SK-N-SH treated with all-trans-retinoic acid at 6 μM for 48 hours (cell line): ENCODE measurements around the gene PTPRCAP.
"Not testable (repeated sequence)": the region's sequence is repeated elsewhere in the genome, so short reads cannot be mapped to it uniquely, and the experiment has no call there.

Experiments used
- ATAC-seq: fragments of 200-7000 bp; cut with Tn5 transposase; 3 replicates; pipeline ENCODE4 v1.9.1; 2020; ENCODE audit warnings: mild to moderate bottlenecking, moderate library complexity
- BACH2 ChIP-seq: fragments of 250-450 bp; sonication (Bioruptor Pico); IDR thresholded peaks from 2 replicates; pipeline ENCODE4 v1.9.0; 2021; ENCODE audit warnings: mild to moderate bottlenecking, borderline replicate concordance
- CSDC2 ChIP-seq: fragments of 250-450 bp; sonication (Bioruptor Pico); IDR thresholded peaks from 2 replicates; pipeline ENCODE4 v1.5.0; 2020; ENCODE audit warnings: mild to moderate bottlenecking, moderate library complexity
- ESRRG ChIP-seq: fragments of 250-450 bp; sonication (Bioruptor Pico); IDR thresholded peaks from 2 replicates; pipeline ENCODE4 v1.6.1; 2021; ENCODE audit warnings: mild to moderate bottlenecking
- OSR1 ChIP-seq: fragments of 250-450 bp; sonication (Bioruptor Pico); IDR thresholded peaks from 2 replicates; pipeline ENCODE4 v1.8.0; 2022; ENCODE audit warnings: moderate library complexity, mild to moderate bottlenecking, inconsistent platforms
- PPARA ChIP-seq: fragments of 250-450 bp; sonication (Bioruptor Pico); IDR thresholded peaks from 2 replicates; pipeline ENCODE4 v1.5.0; 2020; ENCODE audit warnings: mild to moderate bottlenecking, borderline replicate concordance
- SNAI2 ChIP-seq: fragments of 250-450 bp; sonication (Bioruptor Pico); IDR thresholded peaks from 2 replicates; pipeline ENCODE4 v1.5.0; 2020; ENCODE audit warnings: mild to moderate bottlenecking, moderate library complexity
- TOX ChIP-seq: fragments of 250-450 bp; sonication (Bioruptor Pico); IDR thresholded peaks from 2 replicates; pipeline ENCODE4 v1.8.0; 2021; ENCODE audit warnings: mild to moderate bottlenecking, moderate library complexity, borderline replicate concordance
- ZC3H10 ChIP-seq: fragments of 250-450 bp; sonication (Bioruptor Pico); IDR thresholded peaks from 2 replicates; pipeline ENCODE4 v1.5.1; 2021; ENCODE audit warnings: mild to moderate bottlenecking, moderate library complexity
- ZFP3 ChIP-seq: fragments of 250-450 bp; sonication (Bioruptor Pico); IDR thresholded peaks from 2 replicates; pipeline ENCODE4 v1.5.0; 2020; ENCODE audit warnings: mild to moderate bottlenecking, moderate library complexity
- ZNF565 ChIP-seq: fragments of 450-650 bp; formaldehyde crosslinking; conservative IDR thresholded peaks from 2 replicates; pipeline ENCODE4 v1.5.0; 2020; ENCODE audit warnings: low read depth, mild to moderate bottlenecking, moderate library complexity
- ZNF8 ChIP-seq: fragments of 450-650 bp; formaldehyde crosslinking; IDR thresholded peaks from 2 replicates; pipeline ENCODE4 v1.5.0; 2020; ENCODE audit warnings: mild to moderate bottlenecking, moderate library complexity
- TF ChIP-seq, protein P1 (sequence below): fragments of 250-450 bp; sonication (Bioruptor Pico); IDR thresholded peaks from 2 replicates; pipeline ENCODE4 v1.5.1; 2020; ENCODE audit warnings: low read depth, mild to moderate bottlenecking, moderate library complexity
- TF ChIP-seq, protein P2 (sequence below): fragments of 250-450 bp; sonication (Bioruptor Pico); IDR thresholded peaks from 2 replicates; pipeline ENCODE4 v1.5.0; 2020; ENCODE audit warnings: mild to moderate bottlenecking, moderate library complexity
- TF ChIP-seq, protein P3 (sequence below): fragments of 250-450 bp; sonication (Bioruptor Pico); IDR thresholded peaks from 2 replicates; pipeline ENCODE4 v1.8.0; 2020; ENCODE audit warnings: mild to moderate bottlenecking, moderate library complexity, borderline replicate concordance
- TF ChIP-seq, protein P4 (sequence below): fragments of 250-450 bp; sonication (Bioruptor Pico); IDR thresholded peaks from 2 replicates; pipeline ENCODE4 v1.5.1; 2021; ENCODE audit warnings: mild to moderate bottlenecking, moderate library complexity
- TF ChIP-seq, protein P5 (sequence below): fragments of 250-450 bp; sonication (Bioruptor Pico); IDR thresholded peaks from 2 replicates; pipeline ENCODE4 v1.8.0; 2021; ENCODE audit warnings: low read depth, mild to moderate bottlenecking, moderate library complexity, borderline replicate concordance

PTPRCAP gene

DNA sequence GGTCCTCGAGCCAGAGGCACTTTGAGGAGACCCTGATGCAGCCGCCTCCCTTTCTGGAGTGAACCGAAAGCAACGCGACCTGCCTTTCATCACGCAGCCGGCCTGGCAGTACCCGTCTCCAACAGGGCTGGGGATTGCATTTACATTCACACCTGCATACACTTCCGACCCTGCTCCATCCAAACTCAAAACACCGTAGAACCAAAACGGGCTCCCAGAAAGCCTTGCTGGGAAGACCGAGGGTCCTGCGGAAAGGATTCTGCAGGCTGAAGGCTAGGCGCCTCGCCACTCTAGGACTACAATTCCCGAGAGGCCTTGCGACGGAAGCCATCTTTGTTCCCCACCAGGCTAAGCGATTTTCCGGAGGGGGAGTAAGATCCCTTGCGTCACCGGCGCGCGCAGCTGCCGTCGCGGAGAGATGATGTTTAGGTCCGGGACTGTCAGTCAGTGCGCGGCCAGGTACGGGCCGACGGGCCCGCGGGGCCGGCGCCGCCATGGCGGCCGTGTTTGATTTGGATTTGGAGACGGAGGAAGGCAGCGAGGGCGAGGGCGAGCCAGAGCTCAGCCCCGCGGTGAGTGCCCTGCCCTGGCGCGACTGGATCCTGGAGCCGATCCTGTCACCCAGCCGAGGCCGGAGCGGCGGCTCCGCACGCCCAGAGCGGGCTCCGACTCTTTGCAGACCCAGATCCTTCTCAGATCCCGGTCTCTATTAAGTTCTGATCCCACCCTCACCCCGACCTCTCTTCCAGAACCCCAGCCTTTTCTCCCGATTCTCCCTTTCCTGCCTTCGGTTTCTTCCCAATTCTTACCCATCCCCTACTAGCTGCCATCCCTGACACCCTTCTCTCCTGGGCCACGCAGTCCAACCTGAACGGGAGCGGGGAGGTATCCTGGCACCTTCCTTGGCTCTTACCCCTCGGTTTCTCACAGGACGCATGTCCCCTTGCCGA lies 9.2 kb downstream of the PTPRCAP start, which contains the start of gene RPS6KB2:
Gene RPS6KB2 (plus strand): TSS at position 443 of the 950 bp plus-strand sequence. CDS start 52 bp downstream, at position 495.
- no peak for TF ChIP-seq OSR1 (CRISPR knock-in tag)
- no peak for TF ChIP-seq ESRRG (CRISPR knock-in tag)
- TF ChIP-seq, protein P1, sequence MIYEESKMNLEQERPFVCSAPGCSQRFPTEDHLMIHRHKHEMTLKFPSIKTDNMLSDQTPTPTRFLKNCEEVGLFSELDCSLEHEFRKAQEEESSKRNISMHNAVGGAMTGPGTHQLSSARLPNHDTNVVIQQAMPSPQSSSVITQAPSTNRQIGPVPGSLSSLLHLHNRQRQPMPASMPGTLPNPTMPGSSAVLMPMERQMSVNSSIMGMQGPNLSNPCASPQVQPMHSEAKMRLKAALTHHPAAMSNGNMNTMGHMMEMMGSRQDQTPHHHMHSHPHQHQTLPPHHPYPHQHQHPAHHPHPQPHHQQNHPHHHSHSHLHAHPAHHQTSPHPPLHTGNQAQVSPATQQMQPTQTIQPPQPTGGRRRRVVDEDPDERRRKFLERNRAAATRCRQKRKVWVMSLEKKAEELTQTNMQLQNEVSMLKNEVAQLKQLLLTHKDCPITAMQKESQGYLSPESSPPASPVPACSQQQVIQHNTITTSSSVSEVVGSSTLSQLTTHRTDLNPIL (CRISPR knock-in tag), result no peak
- TF ChIP-seq, protein P2, sequence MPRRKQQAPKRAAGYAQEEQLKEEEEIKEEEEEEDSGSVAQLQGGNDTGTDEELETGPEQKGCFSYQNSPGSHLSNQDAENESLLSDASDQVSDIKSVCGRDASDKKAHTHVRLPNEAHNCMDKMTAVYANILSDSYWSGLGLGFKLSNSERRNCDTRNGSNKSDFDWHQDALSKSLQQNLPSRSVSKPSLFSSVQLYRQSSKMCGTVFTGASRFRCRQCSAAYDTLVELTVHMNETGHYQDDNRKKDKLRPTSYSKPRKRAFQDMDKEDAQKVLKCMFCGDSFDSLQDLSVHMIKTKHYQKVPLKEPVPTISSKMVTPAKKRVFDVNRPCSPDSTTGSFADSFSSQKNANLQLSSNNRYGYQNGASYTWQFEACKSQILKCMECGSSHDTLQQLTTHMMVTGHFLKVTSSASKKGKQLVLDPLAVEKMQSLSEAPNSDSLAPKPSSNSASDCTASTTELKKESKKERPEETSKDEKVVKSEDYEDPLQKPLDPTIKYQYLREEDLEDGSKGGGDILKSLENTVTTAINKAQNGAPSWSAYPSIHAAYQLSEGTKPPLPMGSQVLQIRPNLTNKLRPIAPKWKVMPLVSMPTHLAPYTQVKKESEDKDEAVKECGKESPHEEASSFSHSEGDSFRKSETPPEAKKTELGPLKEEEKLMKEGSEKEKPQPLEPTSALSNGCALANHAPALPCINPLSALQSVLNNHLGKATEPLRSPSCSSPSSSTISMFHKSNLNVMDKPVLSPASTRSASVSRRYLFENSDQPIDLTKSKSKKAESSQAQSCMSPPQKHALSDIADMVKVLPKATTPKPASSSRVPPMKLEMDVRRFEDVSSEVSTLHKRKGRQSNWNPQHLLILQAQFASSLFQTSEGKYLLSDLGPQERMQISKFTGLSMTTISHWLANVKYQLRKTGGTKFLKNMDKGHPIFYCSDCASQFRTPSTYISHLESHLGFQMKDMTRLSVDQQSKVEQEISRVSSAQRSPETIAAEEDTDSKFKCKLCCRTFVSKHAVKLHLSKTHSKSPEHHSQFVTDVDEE, result 0 out of 2 replicates have a peak, but pooled peaks have one; percentile 50
- TF ChIP-seq, all 23 proteins: peak for 1

DNA sequence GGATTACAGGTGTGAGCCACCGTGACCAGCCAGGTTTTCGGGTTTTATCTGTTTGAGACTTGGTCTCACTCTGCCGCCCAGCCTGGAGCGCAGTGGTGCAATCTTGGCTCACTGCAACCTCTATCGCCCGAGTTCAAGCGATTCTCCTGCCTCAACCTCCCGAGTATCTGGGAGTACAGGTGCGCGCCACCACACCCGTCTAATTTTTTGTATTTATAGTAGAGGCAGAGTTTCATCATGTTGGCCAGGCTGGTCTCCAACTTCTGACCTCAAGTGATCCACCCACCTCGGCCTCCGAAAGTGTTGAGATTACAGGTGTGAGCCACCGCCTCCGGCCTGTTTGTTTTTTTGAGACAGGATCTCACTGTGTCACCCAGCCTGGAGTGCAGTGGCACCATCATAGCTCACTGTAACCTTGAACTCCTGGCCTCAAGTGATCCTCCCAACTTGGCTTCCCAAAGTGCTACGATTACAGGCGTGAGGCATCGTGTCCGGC lies 10.1 kb downstream of the PTPRCAP start:
- not testable (repeated sequence) for ATAC-seq

More for the DNA sequence above, 9.2 kb downstream of the PTPRCAP start, which contains the start of gene RPS6KB2:
- ATAC-seq, result peak; percentile 93

DNA sequence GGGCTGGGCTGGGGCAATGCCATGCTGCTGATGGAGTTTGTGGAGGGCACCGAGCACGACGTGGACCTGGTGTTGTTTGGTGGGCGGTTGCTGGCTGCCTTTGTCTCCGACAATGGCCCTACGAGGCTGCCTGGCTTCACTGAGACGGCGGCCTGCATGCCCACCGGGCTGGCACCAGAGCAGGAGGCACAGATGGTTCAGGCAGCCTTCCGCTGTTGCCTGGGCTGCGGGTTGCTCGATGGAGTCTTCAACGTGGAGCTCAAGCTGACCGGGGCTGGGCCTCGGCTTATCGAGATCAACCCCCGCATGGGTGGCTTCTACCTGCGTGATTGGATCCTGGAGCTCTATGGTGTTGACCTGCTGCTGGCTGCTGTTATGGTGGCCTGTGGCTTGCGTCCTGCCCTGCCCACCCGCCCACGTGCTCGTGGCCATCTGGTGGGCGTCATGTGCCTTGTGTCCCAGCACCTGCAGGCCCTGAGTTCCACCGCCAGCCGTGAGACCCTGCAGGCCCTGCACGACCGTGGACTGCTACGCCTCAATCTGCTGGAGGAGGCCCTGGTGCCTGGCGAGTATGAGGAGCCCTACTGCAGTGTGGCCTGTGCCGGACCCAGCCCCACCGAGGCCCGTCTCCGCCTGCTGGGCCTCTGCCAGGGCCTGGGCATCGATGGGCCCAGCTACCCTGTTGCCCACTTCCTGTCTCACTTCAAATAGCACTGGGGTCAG lies 13.4 kb downstream of the PTPRCAP start:
- no peak for ATAC-seq
- TF ChIP-seq SNAI2 (CRISPR knock-in tag) (no peak), ESRRG (CRISPR knock-in tag) (no peak)

DNA sequence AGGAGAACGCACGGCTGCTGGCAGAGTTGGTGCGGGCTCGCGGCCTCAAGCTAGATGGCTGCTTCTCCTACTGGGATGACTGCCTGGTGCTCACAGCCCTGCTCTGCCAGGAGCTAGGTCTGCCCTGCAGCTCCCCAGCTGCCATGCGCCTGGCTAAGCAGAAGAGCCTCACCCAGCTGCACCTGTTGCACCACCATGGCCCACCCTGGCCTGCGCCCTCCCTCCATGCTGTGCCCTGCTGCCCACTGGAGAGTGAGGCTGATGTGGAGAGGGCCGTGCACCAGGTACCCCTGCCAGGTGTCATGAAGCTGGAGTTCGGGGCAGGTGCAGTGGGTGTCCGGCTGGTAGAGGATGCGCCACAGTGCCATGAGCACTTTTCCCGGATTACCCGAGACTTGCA lies 14.0 kb downstream of the PTPRCAP start:
- no peak for TF ChIP-seq PPARA (CRISPR knock-in tag)
- TF ChIP-seq, all 23 proteins: peak for 0
- no peak for ATAC-seq

DNA sequence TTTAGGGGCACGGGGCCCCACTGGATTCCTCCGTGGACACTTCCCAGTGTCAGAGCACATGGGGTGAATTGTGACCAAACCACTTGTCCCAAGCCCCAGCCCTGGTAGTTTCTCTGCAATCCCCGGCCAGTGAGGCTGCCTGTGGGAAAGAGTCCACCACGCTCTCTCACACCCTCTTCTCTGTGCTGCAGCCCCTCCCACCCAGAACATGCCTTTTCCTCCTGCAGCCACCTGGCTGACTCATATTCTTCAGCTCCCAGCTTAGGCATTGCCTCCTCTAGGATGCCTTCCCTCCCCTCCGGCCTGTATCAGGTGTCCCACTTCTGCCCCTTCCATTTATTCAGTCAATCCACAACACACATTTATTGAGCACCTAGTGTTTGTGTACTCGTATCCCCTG lies 14.6 kb downstream of the PTPRCAP start:
- TF ChIP-seq OSR1 (CRISPR knock-in tag), result no peak
- TF ChIP-seq BACH2 (CRISPR knock-in tag), result no peak
- TF ChIP-seq, all 23 proteins: peak for 0
- no peak for ATAC-seq

DNA sequence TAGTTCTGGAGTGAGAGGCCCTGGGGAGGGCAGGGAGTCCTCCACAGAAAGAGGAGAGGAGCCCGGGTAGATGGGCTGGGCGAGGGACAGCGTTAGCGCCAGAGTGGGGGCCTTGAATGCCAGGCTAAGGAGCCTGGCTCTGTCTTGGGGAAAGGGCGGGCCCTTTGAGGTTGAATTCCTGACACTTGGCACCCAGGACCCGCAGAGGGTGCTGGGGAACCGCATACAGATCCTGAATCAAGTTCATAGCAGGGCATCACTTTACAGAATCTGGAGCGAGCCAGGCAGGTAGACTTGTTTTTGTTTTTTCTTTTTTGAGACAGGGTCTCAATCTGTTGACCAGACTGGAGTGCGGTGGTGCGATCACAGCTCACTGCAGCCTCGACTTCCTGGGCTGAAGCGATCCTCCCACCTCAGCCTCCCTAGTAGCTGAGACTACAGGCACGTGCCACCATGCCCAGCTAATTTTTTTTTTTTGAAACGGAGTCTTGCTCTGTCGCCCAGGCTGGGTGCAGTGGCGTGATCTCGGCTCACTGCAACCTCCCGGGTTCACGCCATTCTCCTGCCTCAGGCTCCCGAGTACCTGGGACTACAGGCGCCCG lies 16.0 kb downstream of the PTPRCAP start:
- TF ChIP-seq, protein P3, sequence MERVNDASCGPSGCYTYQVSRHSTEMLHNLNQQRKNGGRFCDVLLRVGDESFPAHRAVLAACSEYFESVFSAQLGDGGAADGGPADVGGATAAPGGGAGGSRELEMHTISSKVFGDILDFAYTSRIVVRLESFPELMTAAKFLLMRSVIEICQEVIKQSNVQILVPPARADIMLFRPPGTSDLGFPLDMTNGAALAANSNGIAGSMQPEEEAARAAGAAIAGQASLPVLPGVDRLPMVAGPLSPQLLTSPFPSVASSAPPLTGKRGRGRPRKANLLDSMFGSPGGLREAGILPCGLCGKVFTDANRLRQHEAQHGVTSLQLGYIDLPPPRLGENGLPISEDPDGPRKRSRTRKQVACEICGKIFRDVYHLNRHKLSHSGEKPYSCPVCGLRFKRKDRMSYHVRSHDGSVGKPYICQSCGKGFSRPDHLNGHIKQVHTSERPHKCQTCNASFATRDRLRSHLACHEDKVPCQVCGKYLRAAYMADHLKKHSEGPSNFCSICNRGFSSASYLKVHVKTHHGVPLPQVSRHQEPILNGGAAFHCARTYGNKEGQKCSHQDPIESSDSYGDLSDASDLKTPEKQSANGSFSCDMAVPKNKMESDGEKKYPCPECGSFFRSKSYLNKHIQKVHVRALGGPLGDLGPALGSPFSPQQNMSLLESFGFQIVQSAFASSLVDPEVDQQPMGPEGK (CRISPR knock-in tag), result no peak
- TF ChIP-seq PPARA (CRISPR knock-in tag), result no peak
- TF ChIP-seq OSR1 (CRISPR knock-in tag), result no peak
- no peak for TF ChIP-seq ESRRG (CRISPR knock-in tag)
- TF ChIP-seq TOX (CRISPR knock-in tag), result no peak
- TF ChIP-seq, protein P4, sequence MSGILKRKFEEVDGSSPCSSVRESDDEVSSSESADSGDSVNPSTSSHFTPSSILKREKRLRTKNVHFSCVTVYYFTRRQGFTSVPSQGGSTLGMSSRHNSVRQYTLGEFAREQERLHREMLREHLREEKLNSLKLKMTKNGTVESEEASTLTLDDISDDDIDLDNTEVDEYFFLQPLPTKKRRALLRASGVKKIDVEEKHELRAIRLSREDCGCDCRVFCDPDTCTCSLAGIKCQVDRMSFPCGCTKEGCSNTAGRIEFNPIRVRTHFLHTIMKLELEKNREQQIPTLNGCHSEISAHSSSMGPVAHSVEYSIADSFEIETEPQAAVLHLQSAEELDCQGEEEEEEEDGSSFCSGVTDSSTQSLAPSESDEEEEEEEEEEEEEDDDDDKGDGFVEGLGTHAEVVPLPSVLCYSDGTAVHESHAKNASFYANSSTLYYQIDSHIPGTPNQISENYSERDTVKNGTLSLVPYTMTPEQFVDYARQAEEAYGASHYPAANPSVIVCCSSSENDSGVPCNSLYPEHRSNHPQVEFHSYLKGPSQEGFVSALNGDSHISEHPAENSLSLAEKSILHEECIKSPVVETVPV (CRISPR knock-in tag), result no peak
- no peak for TF ChIP-seq ZNF8 (CRISPR knock-in tag)
- no peak for TF ChIP-seq ZNF565 (CRISPR knock-in tag)
- no peak for TF ChIP-seq CSDC2 (CRISPR knock-in tag)
- TF ChIP-seq, protein P5, sequence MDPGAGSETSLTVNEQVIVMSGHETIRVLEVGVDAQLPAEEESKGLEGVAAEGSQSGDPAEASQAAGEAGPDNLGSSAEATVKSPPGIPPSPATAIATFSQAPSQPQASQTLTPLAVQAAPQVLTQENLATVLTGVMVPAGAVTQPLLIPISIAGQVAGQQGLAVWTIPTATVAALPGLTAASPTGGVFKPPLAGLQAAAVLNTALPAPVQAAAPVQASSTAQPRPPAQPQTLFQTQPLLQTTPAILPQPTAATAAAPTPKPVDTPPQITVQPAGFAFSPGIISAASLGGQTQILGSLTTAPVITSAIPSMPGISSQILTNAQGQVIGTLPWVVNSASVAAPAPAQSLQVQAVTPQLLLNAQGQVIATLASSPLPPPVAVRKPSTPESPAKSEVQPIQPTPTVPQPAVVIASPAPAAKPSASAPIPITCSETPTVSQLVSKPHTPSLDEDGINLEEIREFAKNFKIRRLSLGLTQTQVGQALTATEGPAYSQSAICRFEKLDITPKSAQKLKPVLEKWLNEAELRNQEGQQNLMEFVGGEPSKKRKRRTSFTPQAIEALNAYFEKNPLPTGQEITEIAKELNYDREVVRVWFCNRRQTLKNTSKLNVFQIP, result no peak
- no peak for TF ChIP-seq ZC3H10
- TF ChIP-seq ZFP3, result no peak
- TF ChIP-seq SNAI2 (CRISPR knock-in tag), result no peak
- TF ChIP-seq, protein P1 (CRISPR knock-in tag), result no peak
- ATAC-seq, result no peak
